CD1c-positive myeloid dendritic cell (primary cell): ENCODE results near the gene SH3GL1.

Experiments used
- DNase-seq: peaks from one replicate; pipeline ENCODE4 v3.0.0-alpha.2; 2016; ENCODE audit errors: extremely low spot score

Gene SH3GL1, protein sequence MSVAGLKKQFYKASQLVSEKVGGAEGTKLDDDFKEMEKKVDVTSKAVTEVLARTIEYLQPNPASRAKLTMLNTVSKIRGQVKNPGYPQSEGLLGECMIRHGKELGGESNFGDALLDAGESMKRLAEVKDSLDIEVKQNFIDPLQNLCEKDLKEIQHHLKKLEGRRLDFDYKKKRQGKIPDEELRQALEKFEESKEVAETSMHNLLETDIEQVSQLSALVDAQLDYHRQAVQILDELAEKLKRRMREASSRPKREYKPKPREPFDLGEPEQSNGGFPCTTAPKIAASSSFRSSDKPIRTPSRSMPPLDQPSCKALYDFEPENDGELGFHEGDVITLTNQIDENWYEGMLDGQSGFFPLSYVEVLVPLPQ

GRCh38 chr19:4400135-4400936 is at the start of gene SH3GL1:
Gene SH3GL1, minus strand, starts transcription at chr19:4400547. Its CDS starts 179 bp downstream, at chr19:4400368.
- DNase-seq = peak; percentile 98

DNA sequence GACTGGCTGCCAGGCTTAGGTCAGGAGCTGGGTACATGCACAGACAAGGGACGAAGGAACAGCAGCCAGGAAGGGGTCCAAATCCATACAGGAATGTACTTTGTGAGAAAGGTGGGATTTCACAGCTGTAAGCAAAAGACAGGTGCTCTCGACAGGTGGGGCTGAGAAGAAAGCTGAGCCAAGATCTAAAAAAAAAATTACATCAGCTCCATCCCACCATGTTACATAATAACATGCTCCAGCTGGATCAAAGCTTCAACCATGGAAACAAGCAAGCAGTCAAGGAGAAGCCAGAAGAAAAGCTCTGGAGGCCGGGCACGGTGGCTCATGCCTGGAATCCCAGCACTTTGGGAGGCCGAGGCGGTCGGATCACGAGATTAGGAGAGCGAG is 49.3 kb upstream of the SH3GL1 start:
- no peak for DNase-seq

DNA sequence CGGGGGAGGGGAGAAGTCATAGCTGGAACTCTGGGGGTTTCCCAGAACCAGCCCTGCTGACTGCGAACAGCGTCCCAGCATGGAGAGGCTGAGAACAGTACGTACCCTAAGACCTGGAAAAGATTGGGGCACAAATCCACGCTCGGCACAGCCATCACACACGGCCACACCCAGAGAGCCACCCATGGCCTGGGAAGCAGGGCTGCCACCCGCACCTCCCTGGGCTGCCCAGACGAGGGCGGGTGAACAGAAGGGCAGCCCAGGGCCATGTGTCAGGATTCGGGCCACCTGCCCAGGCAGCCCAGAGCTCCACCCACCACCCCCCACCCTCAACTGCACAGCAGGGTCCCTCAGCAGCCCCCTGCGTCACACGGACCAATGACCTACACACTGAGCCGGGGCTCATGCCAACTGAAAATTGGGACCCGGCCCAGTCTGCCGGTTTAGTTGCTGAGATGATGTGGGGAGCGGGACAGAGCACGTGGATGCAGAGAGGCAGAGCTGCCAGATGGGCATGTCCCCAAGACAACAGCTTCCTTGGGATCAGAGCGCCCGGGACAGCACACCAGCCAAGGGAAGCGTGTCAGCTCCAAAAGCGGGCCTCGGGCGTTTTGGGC is 48.8 kb upstream of the SH3GL1 start:
- DNase-seq = no peak

DNA sequence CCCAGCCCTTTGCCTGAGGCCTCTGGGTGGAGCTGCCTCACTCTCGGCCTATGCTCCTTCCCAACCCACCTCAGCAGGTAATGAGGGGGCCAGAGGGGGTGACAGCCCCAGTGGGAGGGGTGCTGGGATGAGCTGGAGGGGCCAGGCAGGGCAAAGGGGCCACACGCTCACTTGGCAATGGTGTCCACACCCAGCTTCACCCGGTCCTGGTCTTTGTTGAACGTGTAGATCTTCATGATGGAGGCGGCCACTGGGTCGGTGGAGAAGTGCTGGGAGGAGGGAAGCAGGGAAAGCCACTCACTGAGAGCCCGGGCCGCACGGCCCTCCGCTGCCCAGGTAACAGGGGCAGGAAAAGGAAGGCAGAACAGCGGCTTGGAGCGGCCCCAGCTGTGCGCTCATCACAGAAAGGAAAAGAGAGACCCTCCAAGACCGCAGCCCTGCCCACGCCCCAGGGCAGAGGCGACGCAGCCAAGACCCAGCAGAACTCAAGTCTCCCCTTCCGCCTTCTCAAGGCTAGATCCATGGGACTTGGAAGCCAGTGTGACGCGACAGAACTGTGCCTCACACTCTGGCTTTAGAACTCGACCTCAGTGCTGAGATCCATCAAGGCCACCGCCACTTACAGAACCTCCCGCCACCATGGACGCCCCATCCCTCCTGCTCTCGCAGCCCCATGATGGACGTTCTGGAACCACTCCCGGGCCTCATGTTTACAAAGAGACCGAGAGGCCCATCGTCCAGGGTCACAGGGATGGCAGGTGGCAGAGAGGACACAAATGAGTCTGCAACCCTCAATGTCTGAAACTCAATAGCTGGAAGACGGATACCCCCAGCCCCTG is 48.0 kb upstream of the SH3GL1 start:
- DNase-seq = no peak

- no peak for DNase-seq
Measured at GRCh38 chr19:4447327-4448146, 47.2 kb upstream of the SH3GL1 start.

GRCh38 chr19:4446704-4447200 is 46.4 kb upstream of the SH3GL1 start:
- no peak for DNase-seq

GRCh38 chr19:4445963-4446703 is 45.8 kb upstream of the SH3GL1 start:
- DNase-seq = no peak

DNA sequence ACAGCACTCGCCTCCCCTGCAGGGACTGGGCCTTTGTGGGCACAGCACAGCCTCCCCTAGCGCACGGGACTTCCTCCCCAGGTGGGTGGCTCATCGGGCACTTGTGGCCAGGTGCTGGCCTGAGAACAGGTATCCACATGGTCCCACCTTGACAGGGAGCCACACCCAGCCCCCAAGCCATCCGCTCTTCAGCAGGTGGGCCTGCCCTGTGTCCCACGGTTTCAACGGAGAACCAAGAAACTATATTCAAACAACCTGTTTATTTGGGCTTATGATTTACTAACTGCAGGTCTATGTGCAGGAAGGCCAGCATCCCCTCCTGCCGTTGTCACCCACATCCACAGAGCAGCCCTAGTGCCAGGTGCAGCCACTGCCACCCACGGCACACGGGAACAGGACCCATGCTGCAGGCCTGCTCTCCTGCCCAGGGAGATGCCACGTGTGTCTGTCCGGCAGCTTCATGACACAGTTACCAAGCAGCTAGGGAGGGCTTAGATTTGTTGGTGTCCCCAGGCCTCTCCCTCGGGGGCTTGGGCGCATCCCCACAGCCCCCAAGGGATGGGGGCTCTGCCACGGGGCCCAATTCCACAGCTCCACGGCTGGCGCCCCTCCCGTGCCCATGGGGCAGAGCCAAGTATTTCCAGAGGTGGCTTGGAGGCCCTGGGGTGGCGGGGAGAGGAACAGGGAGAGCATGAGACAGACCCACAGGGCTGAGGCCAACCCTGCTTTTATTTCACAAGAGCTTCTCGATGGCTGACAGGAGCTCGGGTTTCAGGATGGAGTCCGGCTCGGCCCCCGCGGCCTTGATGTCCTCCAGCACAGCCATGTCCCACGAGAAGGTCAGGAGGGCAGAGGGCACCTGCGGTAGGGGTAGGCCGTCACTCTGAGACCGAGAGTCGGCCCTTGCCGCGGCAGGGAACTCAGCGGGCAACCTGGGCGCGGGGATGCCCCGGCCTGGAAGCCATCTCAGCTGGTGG is 44.7 kb upstream of the SH3GL1 start:
- no peak for DNase-seq

DNA sequence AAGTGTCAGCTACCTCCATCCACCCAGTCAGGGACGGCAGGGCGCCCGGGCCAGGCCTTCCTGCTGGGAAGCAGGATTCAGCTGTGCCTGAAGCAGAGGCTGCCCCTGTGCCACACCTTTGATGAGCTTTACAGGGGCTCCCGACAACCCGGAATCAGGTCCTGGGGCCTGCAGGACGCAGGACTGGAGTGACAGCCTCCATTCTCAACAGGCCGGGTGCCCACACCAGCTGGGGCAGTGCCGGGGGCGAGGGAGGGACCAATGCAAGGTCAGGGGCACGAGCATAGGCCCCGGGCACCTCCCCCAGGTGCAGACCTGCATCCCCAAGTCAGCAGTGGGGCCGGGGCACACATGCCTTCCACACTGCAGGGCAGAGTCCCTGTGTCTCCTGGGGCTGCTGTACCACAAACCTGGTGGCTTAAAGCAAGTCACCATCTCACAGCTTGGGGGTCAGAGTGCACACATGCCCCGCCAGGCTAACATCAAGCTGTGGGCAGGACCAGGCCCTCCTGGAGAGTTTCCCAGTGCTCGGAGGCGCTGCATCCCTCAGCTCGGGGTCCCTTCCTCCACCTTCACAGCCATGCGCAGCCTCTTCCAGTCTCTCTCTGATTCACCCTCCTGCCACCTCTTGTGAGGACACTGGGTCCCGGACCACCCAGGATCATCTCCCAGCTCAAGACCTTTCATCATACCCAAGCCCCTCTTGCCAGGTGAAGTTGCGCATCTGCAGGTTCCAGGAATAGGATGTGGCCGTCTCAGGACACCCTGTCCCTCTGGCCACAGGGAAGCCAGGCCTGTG is 43.8 kb upstream of the SH3GL1 start:
- DNase-seq = no peak

- no peak for DNase-seq
Measured at GRCh38 chr19:4443188-4443587, 42.8 kb upstream of the SH3GL1 start.

DNA sequence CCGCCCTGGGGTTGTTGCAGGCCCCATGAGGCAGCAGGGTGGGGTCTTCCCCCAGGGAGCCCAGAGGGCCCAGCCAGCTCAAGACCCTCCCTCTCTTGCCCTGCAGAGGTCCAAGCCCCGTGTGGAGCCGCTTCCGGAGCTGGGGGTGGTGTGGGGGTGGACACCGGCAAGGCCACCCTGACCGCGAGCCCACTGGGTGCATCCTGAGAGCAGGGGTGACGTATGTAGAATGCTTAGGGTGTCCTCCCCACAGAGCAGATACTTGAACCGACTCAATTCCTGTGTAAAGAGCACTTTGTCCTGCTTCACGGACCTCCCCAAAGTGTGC is 42.4 kb upstream of the SH3GL1 start:
- no peak for DNase-seq

- no peak for DNase-seq
Measured at GRCh38 chr19:4441994-4442818, 41.9 kb upstream of the SH3GL1 start.

GRCh38 chr19:4439243-4439642 is 38.9 kb upstream of the SH3GL1 start:
- no peak for DNase-seq

DNA sequence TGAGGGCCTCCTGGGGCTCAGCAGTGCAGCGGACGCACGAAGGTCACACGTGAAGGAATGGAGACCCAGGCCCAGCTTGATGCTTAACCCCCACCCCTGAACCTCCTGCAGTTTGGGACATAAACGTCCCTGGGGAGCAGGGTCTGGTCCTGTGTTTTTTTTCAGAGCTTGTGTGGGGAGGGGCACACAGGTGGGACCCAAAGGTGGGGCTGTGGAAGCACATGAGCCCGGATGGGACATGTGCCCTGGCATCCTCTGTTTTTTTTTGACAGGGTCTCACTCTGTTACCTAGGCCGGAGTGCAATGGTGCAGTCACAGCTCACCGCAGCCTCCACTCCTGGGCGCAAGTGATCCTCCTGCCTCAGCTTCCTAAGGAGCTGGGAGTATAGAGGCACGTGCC is 36.8 kb upstream of the SH3GL1 start:
- no peak for DNase-seq

DNA sequence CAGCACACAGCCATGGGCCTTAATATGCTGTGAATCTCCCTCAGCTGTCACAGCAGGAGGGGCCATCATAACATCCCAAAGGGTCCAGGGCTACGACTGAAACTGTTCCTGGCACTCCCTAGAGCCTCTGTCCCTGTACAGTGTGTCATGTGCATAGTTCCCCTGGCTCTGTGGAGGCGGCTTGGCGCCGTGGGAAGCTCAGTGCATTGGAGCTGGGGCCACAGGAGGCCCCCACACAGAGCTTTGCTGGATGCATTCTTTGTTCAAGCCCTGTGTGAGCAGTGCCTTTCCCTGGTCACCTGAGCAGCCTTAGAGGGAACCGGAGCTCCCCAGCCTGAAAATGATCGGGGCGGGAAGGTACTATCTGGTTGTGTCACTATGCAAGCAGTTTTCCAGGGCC is 35.9 kb upstream of the SH3GL1 start:
- no peak for DNase-seq

DNA sequence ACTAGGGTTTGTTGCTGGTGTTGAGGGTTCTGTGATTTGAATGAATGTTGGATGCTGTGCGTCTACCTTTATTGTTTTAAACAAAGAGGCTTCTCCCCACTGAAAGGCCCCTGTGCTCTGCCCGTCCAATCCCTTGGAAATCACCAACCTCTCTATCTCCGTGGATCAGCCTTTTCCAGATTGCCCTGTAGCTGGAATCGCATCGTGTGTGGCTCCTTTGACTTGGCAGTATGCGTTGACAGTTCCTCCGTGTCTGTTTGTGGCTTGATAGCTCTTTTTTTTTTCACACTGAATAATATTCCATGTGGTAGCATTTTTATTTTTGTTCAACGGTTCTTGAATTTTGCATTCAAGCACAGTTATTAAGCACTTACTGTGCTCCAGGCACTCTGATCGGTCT is 34.0 kb upstream of the SH3GL1 start:
- DNase-seq = no peak

DNA sequence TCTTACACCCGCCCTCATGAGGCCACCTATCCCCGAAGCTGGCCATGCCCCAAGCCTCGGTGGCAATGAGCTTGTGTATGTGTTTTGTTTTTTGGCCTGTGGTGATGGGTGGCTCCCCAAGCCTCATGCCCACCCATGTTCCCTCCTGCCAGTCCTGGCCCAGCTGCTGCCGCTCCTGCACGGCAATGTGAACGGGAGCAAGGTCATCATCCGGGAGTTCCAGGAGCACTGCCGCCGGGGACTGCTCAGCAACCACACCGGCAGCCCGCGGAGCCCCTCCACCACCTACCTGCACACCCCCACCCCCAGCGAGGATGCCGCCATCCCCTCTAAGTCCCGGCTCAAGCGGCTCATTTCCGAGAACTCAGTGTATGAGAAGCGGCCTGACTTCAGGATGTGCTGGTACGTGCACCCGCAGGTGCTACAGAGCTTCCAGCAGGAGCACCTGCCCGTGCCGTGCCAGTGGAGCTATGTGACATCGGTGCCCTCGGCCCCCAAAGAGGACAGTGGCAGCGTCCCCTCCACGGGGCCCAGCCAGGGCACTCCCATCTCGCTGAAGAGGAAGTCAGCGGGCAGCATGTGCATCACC is 32.7 kb upstream of the SH3GL1 start:
- no peak for DNase-seq
